Measurements from ENCODE around the gene HSPBP1.

HSPBP1 gene

GRCh38 chr19:55312621-55313512 lies 33.0 kb upstream of the HSPBP1 start:
- Mint-ChIP-seq H3K27me3 (no peaks in the 10 kb centered on the region), H3K36me3 (ENCODE audit: insufficient read depth) (peaks cover 9% of the 10 kb centered on the region), H3K9me3 (no peaks in the 10 kb centered on the region), H3K4me3 (no peak overlapping the region), H3K4me1 (ENCODE audit: low read depth in 2 of 2) (no peaks in the 10 kb centered on the region), H3K27ac (peak overlapping the region in 1 of 2 donors; percentile 72)
- DNase-seq, result no peak
- no peak for ATAC-seq (replicated peaks)

GRCh38 chr19:55311797-55312196 lies 31.9 kb upstream of the HSPBP1 start:
- Mint-ChIP-seq H3K4me1 (ENCODE audit: low read depth in 2 of 2) (no peaks in the 10 kb centered on the region), H3K9me3 (no peaks in the 10 kb centered on the region), H3K27me3 (no peaks in the 10 kb centered on the region), H3K4me3 (no peak overlapping the region), H3K36me3 (ENCODE audit: insufficient read depth) (peaks cover 16% of the 10 kb centered on the region), H3K27ac (no peak overlapping the region)
- ATAC-seq (replicated peaks) (no peak), DNase-seq (no peak)

- no peaks in the 10 kb centered on the region for H3K9me3 Mint-ChIP-seq
- no peaks in the 10 kb centered on the region for H3K27me3 Mint-ChIP-seq
- H3K36me3 Mint-ChIP-seq (ENCODE audit: insufficient read depth), result peaks cover 16% of the 10 kb centered on the region
- H3K4me1 Mint-ChIP-seq (ENCODE audit: low read depth in 2 of 2), result no peaks in the 10 kb centered on the region
- H3K4me3 Mint-ChIP-seq, result no peak overlapping the region
- no peak overlapping the region for H3K27ac Mint-ChIP-seq
- ATAC-seq (replicated peaks) (no peak), DNase-seq (no peak)
Measured at GRCh38 chr19:55311397-55311796, 31.5 kb upstream of the HSPBP1 start.

- DNase-seq, result no peak
- H3K36me3 Mint-ChIP-seq (ENCODE audit: insufficient read depth), result peaks cover 16% of the 10 kb centered on the region
- H3K4me1 Mint-ChIP-seq (ENCODE audit: low read depth in 2 of 2), result no peaks in the 10 kb centered on the region
- no peak for ATAC-seq (replicated peaks)
- H3K4me3 Mint-ChIP-seq, result no peak overlapping the region
- H3K27ac Mint-ChIP-seq, result peak overlapping the region in 1 of 2 donors; percentile 51
- H3K9me3 Mint-ChIP-seq, result no peaks in the 10 kb centered on the region
- no peaks in the 10 kb centered on the region for H3K27me3 Mint-ChIP-seq
Measured at GRCh38 chr19:55310498-55310897, 30.6 kb upstream of the HSPBP1 start.

GRCh38 chr19:55309448-55309847 lies 29.5 kb upstream of the HSPBP1 start:
- Mint-ChIP-seq H3K4me3 (no peak overlapping the region), H3K36me3 (ENCODE audit: insufficient read depth) (peaks cover 16% of the 10 kb centered on the region), H3K9me3 (no peaks in the 10 kb centered on the region), H3K27ac (no peak overlapping the region), H3K27me3 (no peaks in the 10 kb centered on the region), H3K4me1 (ENCODE audit: low read depth in 2 of 2) (peaks cover 0 to 2% of the 10 kb centered on the region in 2 donors)
- no peak for ATAC-seq (replicated peaks)
- no peak for DNase-seq

GRCh38 chr19:55308281-55308680 lies 28.4 kb upstream of the HSPBP1 start:
- DNase-seq, result no peak
- no peak for ATAC-seq (replicated peaks)
- peaks cover 16% of the 10 kb centered on the region for H3K36me3 Mint-ChIP-seq (ENCODE audit: insufficient read depth)
- H3K9me3 Mint-ChIP-seq, result no peaks in the 10 kb centered on the region
- H3K27ac Mint-ChIP-seq, result no peak overlapping the region
- H3K27me3 Mint-ChIP-seq, result no peaks in the 10 kb centered on the region
- no peak overlapping the region for H3K4me3 Mint-ChIP-seq
- peaks cover 0 to 2% of the 10 kb centered on the region in 2 donors for H3K4me1 Mint-ChIP-seq (ENCODE audit: low read depth in 2 of 2)

GRCh38 chr19:55306712-55307111 lies 26.8 kb upstream of the HSPBP1 start:
- ATAC-seq (replicated peaks), result no peak
- DNase-seq, result no peak
- Mint-ChIP-seq H3K4me1 (ENCODE audit: low read depth in 2 of 2) (peaks cover 4 to 8% of the 10 kb centered on the region in 2 donors), H3K9me3 (no peaks in the 10 kb centered on the region), H3K4me3 (no peak overlapping the region), H3K27me3 (no peaks in the 10 kb centered on the region), H3K36me3 (ENCODE audit: insufficient read depth) (peaks cover 13% of the 10 kb centered on the region), H3K27ac (no peak overlapping the region)

GRCh38 chr19:55305983-55306562 lies 26.2 kb upstream of the HSPBP1 start:
- ATAC-seq (replicated peaks) (no peak), DNase-seq (no peak)
- Mint-ChIP-seq H3K36me3 (ENCODE audit: insufficient read depth) (peaks cover 16% of the 10 kb centered on the region), H3K9me3 (no peaks in the 10 kb centered on the region), H3K4me3 (no peak overlapping the region), H3K27me3 (no peaks in the 10 kb centered on the region), H3K27ac (no peak overlapping the region), H3K4me1 (ENCODE audit: low read depth in 2 of 2) (peaks cover 4 to 13% of the 10 kb centered on the region in 2 donors)

GRCh38 chr19:55305491-55305890 lies 25.6 kb upstream of the HSPBP1 start:
- ATAC-seq (replicated peaks) (peak; percentile 59), DNase-seq (peak; percentile 36 to 48 (median 39))
- Mint-ChIP-seq H3K9me3 (no peaks in the 10 kb centered on the region), H3K27me3 (no peaks in the 10 kb centered on the region), H3K36me3 (ENCODE audit: insufficient read depth) (peaks cover 16% of the 10 kb centered on the region), H3K4me3 (no peak overlapping the region), H3K4me1 (ENCODE audit: low read depth in 2 of 2) (peaks cover 4 to 16% of the 10 kb centered on the region in 2 donors), H3K27ac (peak overlapping the region in 1 of 2 donors; percentile 81)

- Mint-ChIP-seq H3K4me1 (ENCODE audit: low read depth in 2 of 2) (peaks cover 4 to 18% of the 10 kb centered on the region in 2 donors), H3K27me3 (no peaks in the 10 kb centered on the region), H3K9me3 (no peaks in the 10 kb centered on the region), H3K27ac (peak overlapping the region in 1 of 2 donors; percentile 81), H3K4me3 (no peak overlapping the region), H3K36me3 (ENCODE audit: insufficient read depth) (peaks cover 16% of the 10 kb centered on the region)
- ATAC-seq (replicated peaks) (no peak), DNase-seq (no peak)
Measured at GRCh38 chr19:55304980-55305379, 25.1 kb upstream of the HSPBP1 start.

- Mint-ChIP-seq H3K4me3 (no peak overlapping the region), H3K9me3 (no peaks in the 10 kb centered on the region), H3K27me3 (no peaks in the 10 kb centered on the region), H3K4me1 (ENCODE audit: low read depth in 2 of 2) (peaks cover 4 to 21% of the 10 kb centered on the region in 2 donors), H3K36me3 (ENCODE audit: insufficient read depth) (peaks cover 16% of the 10 kb centered on the region), H3K27ac (no peak overlapping the region)
- ATAC-seq (replicated peaks), result no peak
- DNase-seq, result no peak
Measured at GRCh38 chr19:55304279-55304978, 24.5 kb upstream of the HSPBP1 start.

GRCh38 chr19:55303477-55303876 lies 23.6 kb upstream of the HSPBP1 start:
- ATAC-seq (replicated peaks) (no peak), DNase-seq (no peak)
- Mint-ChIP-seq H3K27ac (no peak overlapping the region), H3K4me1 (ENCODE audit: low read depth in 2 of 2) (peaks cover 4 to 24% of the 10 kb centered on the region in 2 donors), H3K36me3 (ENCODE audit: insufficient read depth) (peaks cover 26% of the 10 kb centered on the region), H3K9me3 (no peaks in the 10 kb centered on the region), H3K4me3 (no peak overlapping the region), H3K27me3 (no peaks in the 10 kb centered on the region)

- DNase-seq, result no peak
- Mint-ChIP-seq H3K9me3 (no peaks in the 10 kb centered on the region), H3K4me1 (ENCODE audit: low read depth in 2 of 2) (peaks cover 4 to 26% of the 10 kb centered on the region in 2 donors), H3K4me3 (peak overlapping the region; percentile 75 to 84), H3K36me3 (ENCODE audit: insufficient read depth) (peaks cover 20% of the 10 kb centered on the region), H3K27ac (peak overlapping the region; percentile 88 to 89), H3K27me3 (no peaks in the 10 kb centered on the region)
- ATAC-seq (replicated peaks), result no peak
Measured at GRCh38 chr19:55302318-55302703, 22.4 kb upstream of the HSPBP1 start.
